GM10248 (cell line): ENCODE results near the gene MYO15B.

Source experiments
- CTCF ChIA-PET: fragments of 300-600 bp; sonication (Branson Sonifier 250); formaldehyde crosslinking; extraction: SDS; loops from one replicate; lab custom pipeline; 2021; ENCODE audit warnings: antibody characterized with exemption; lab: Yijun Ruan, JAX
- POLR2A ChIA-PET: fragments of 350-650 bp; sonication (Branson Sonifier 250); formaldehyde crosslinking; extraction: SDS; loops from one replicate; lab custom pipeline; 2020; ENCODE audit warnings: antibody characterized with exemption; lab: Yijun Ruan, JAX
- DNase-seq: peaks from one replicate; pipeline ENCODE4 v3.0.0; 2012; ENCODE audit errors: extremely low spot score
- TF ChIP-seq, protein P1 (sequence below): IDR thresholded peaks from 2 replicates; pipeline ENCODE4 v1.5.1; 2012; ENCODE audit warnings: mild to moderate bottlenecking, low read depth; ENCODE audit errors: extremely low read depth, missing control alignments, control extremely low read depth

Gene MYO15B

DNA sequence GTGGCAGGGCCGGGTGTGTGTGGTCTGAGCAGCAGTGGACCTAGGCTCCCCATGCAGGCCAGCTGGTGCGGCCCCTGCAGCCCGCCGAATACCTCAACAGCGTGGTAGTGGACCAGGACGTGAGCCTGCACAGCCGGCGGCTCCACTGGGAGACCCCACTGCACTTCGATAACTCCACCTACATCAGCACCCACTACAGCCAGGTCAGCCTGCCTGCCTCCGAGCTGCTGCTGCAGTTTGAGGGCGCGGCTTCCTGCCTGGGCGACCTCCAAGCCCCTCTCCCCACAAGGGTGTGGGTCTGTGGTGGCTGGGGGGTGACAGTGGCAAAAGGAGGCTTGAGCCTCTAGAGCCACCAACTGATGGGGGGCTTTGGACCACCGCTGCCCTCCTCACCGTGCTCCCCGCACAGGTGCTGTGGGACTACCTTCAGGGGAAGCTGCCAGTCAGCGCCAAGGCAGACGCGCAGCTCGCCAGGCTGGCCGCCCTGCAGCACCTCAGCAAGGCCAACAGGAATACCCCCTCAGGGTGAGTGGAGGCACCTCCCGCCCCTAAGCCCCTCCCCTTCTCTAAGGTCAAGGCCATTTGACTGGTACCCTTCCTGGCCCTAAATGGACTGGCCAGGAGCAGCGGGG is 37.2 kb downstream of the MYO15B start:
- CTCF ChIA-PET, result interaction anchor here (1.5 to 29.8 kb wide), 7 partner anchors 9 to 125 kb away, joined by 4 to 856 read pairs (median 19); partner anchors contain the start of gene SMIM5
- POLR2A ChIA-PET, result no interaction called here
- DNase-seq, result no peak
- TF ChIP-seq, protein P1, sequence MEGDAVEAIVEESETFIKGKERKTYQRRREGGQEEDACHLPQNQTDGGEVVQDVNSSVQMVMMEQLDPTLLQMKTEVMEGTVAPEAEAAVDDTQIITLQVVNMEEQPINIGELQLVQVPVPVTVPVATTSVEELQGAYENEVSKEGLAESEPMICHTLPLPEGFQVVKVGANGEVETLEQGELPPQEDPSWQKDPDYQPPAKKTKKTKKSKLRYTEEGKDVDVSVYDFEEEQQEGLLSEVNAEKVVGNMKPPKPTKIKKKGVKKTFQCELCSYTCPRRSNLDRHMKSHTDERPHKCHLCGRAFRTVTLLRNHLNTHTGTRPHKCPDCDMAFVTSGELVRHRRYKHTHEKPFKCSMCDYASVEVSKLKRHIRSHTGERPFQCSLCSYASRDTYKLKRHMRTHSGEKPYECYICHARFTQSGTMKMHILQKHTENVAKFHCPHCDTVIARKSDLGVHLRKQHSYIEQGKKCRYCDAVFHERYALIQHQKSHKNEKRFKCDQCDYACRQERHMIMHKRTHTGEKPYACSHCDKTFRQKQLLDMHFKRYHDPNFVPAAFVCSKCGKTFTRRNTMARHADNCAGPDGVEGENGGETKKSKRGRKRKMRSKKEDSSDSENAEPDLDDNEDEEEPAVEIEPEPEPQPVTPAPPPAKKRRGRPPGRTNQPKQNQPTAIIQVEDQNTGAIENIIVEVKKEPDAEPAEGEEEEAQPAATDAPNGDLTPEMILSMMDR, result no peak

DNA sequence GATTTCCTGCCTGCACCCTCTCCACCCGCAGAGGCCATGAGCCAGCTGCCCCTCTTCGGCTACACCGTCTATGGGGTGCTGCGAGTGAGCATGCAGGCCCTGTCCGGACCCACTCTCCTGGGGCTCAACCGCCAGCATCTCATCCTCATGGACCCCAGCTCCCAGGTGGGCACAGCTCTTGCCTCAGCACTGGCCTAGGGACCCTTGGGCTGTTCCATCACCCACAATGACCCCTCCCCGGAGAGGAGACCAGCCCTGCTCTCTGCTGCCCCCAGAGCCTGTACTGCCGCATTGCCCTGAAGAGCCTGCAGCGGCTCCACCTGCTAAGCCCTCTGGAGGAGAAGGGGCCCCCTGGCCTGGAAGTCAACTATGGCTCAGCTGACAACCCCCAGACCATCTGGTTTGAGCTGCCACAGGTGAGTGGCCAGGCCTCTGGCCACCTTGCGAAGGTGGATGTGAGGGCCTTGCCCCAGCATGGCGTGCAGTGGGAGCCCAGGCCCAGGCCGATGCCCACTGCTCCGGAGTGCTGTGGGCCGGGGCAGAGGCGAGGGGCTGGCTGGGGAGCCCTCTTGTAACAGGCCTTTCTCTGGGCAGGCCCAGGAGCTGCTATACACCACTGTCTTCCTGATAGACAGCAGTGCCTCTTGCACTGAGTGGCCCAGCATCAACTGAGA is 38.4 kb downstream of the MYO15B start:
- ChIA-PET CTCF (interaction anchor here (0.7 to 29.8 kb wide), 10 partner anchors 10 to 123 kb away, joined by 3 to 856 read pairs (median 7); partner anchors contain the start of gene RECQL5), POLR2A (no interaction called here)
- DNase-seq, result peak; percentile 57
- TF ChIP-seq, protein P1, result peak; percentile 54

DNA sequence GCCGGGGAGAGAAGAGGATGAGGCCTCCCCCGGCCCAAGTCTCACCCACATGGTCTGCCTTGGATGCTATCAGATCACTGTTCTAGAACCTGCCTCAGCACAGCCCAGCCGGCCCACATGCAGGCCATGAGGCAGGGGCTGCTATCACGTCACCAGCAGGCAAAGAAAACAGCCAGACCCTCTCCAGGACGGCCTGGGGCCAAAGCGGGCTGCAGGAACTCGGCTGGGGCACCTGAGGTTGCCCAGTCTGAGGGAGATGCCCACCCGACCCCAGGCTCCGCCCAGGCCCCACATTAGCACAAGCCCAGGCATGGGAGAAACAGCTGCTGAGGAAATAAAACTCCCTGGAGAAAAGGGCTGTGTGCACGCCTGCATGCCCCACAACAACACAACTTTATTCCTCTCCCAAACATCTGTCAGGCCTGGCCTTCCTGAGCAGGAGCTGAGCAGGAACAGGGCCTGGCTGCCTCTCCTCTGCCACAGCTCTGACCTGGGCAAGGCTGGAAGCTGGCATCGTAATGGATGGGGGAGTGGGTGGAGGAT is 39.0 kb downstream of the MYO15B start:
- TF ChIP-seq, protein P1, result no peak
- ChIA-PET CTCF (interaction anchor here (1.3 to 29.8 kb wide), 6 partner anchors 11 to 123 kb away, joined by 3 to 856 read pairs (median 9); partner anchors contain the start of gene RECQL5), POLR2A (no interaction called here)
- DNase-seq, result no peak

DNA sequence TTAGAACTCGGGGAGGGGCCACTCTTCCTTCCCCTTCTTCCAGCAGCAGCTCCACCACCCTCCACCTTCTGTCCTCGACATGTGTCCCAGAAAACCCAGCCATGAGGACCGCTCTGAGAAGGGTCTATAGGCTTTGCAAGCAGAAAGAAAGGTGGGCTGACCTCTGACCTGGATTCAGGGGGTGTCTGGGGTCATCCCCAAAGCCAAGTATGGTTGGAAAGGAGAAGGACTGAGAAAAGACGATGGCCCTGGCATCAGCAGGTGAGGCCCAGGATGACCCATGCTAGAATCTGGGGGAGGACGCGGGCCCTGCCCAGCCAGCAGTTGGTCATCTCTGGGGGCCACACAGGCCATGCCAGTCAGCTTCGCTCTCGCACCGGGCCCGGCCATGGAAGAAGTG is 39.5 kb downstream of the MYO15B start:
- ChIA-PET POLR2A (no interaction called here), CTCF (interaction anchor here (1.3 to 29.8 kb wide), 5 partner anchors 10 to 122 kb away, joined by 3 to 856 read pairs (median 13); partner anchors contain the start of gene RECQL5)
- TF ChIP-seq, protein P1, result no peak
- no peak for DNase-seq

DNA sequence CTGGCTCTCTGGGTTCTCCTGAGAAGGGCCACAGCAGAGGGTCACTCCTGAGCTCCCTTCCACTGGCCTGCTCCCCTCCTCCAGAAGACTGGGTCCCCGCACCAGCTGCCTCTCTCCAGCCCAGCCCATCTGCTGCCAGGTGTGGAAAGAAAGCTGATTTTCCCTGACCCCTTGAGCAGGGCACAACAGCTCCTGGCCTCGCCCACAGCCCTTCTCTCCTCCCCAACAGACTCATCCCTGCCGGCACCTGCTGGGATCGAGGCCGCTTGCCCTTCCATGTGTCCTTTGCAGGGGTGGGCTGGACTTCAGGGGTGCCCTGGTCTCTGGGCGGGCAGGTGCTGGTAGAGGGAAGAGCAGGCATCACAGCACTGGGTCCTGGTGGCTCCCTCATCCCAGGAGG is 40.8 kb downstream of the MYO15B start:
- POLR2A ChIA-PET, result no interaction called here
- CTCF ChIA-PET, result interaction anchor here (1.1 to 29.8 kb wide), 5 partner anchors 11 to 497 kb away, joined by 3 to 856 read pairs (median 76); partner anchors contain the start of gene NT5C
- TF ChIP-seq, protein P1, result no peak
- no peak for DNase-seq

DNA sequence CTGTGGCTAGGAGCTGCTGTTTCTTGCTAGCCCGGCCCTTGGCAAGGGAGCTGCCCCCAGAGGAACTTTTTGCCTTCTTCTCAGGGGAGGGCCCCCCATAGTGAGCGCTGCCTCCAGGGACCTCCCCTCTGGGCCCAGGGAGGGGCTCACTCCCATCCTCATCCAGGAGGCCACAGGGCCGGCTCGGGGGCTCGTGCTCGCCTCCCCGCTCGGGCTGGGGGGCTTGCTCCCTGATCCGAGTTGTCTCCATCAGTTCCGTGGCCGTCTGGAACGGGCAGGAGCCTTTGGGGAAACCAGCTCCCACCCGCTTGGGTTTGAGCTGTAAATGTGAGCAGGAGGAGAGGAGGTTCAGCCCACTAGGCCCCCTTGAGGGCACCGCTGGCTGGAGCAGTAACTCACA is 41.6 kb downstream of the MYO15B start:
- CTCF ChIA-PET, result interaction anchor here (1.2 to 29.8 kb wide), 8 partner anchors 8 to 497 kb away, joined by 3 to 856 read pairs (median 4); partner anchors contain the start of genes GALK1 and NT5C
- TF ChIP-seq, protein P1, result no peak
- POLR2A ChIA-PET, result no interaction called here
- DNase-seq, result no peak
